ENCODE results near the gene HTRA2.
A peak's percentile ranks its signal among the peaks of the same experiment; 100 is the strongest.
"Not testable (repeated sequence)": the region's sequence is repeated elsewhere in the genome, so short reads cannot be mapped to it uniquely, and the experiment has no call there.

HTRA2 gene

DNA sequence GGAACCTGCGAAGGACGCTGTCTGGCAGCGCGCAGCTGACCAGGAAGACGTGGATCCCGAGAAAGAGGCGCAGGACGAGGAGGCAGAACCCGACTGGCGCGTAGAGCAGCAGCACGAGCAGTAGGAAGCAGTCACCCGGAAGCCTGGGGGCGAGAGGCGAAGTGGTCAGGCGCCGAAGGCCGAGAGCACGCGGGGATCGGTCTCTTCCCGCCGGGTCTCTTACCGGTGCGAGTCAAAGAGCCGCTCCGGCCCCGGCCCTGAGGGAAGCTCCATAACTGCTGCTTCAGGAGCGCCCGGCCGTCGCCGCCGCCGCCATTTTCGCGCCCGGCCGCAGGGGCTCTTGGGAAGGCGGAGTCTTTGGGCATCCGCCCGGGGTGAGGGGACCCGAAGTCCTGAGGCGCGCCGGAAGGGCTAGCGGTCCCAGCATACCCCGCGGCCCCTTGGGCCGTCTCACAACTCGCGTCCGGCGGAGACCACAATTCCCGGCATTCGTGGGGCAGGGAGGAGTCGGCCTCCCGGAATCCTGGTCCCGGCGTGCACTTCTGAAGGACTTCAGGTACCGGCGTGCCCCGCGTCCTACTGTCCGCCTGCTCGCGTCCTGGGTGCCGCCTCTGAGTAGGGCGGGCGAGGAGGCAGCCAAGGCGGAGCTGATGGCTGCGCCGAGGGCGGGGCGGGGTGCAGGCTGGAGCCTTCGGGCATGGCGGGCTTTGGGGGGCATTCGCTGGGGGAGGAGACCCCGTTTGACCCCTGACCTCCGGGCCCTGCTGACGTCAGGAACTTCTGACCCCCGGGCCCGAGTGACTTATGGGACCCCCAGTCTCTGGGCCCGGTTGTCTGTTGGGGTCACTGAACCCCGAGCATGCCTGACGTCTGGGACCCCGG lies at the start of gene HTRA2, which contains the start of gene AUP1:
TSS of gene HTRA2 (plus strand) at position 577 of the 882 bp plus-strand sequence. CDS start at position 651, 74 bp downstream.
TSS of gene AUP1 (minus strand) at position 350 of the 882 bp plus-strand sequence. CDS start at position 273, 77 bp downstream.
- DNase-seq (ENCODE audit: low read depth in 2 of 2) = peak; percentile 97 to 98

- no peak for DNase-seq (ENCODE audit: low read depth in 2 of 2)
Measured at GRCh38 chr2:74481431-74481830, 48.3 kb upstream of the HTRA2 start.

- DNase-seq (ENCODE audit: low read depth in 2 of 2) = no peak
Measured at GRCh38 chr2:74481961-74482800, 47.6 kb upstream of the HTRA2 start.

DNA sequence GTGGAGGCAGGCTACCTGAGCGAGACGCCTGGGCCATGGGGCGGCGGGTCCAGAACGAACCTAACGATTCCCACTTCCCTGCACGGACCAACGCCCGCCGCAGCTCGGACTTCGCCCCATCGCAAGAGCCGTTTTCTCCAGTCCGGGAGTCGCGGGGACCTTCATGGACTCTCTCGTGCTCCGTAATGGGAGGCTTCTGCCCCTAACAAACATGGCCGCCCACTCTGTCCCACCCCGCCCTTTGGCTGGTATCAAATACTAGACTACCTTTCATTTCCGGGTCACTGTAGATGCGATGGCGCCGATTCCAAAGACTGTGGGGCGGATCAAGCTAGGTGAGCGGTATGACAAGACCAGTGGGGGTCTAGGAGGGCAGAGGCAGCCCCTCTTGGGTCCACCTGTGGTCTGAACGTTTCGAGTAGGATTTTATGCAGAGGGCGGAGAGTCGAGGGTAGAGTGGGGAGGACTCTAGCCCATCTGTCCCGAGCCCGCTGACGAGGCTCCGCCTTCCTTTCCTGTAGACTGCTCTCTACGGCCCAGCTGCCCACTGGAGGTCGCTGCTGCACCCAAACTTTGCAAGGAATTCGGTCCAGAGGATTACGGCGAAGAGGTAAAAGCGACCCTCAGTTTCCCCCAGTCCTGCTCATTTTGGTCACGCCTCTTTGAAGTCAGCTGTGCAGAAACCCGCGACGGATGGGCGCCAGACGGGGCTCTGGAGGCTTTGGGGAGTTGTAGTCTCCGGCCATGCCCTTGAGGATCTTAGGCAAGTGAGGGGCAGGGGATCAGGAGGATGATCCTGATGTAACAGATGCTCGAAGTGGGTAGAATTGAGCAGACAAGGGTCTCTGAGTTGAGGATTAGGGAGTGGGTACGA lies 46.7 kb upstream of the HTRA2 start, which contains the start of the genes CCDC142 and TTC31:
TSS of gene CCDC142 (minus strand) at position 198 of the 874 bp plus-strand sequence. CDS start at position 37, 161 bp downstream.
TSS of gene TTC31 (plus strand) at position 281 of the 874 bp plus-strand sequence. CDS start at position 296, 15 bp downstream.
- DNase-seq (ENCODE audit: low read depth in 2 of 2) = peak; percentile 80 to 84

- not testable (repeated sequence) for DNase-seq (ENCODE audit: low read depth in 2 of 2)
Measured at GRCh38 chr2:74483675-74484164, 46.0 kb upstream of the HTRA2 start.

DNA sequence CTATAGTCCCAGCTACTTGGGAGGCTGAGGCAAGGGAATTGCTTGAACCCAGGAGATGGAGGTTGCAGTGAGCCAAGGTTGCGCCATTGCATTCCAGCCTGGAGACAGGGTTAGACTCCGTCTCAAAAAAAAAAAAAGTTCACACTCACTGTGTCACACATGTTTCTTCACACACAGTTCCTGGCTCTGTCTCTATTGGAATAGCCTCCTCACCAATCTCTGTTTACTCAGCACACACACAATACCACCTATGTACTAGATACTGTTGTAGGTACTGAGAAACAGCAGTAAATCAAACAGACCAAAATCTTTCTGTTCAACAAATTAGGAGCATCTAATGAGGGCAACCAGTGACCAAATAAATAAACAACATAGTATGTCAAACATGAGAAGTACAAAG lies 43.6 kb upstream of the HTRA2 start:
- no peak for DNase-seq (ENCODE audit: low read depth in 2 of 2)

DNA sequence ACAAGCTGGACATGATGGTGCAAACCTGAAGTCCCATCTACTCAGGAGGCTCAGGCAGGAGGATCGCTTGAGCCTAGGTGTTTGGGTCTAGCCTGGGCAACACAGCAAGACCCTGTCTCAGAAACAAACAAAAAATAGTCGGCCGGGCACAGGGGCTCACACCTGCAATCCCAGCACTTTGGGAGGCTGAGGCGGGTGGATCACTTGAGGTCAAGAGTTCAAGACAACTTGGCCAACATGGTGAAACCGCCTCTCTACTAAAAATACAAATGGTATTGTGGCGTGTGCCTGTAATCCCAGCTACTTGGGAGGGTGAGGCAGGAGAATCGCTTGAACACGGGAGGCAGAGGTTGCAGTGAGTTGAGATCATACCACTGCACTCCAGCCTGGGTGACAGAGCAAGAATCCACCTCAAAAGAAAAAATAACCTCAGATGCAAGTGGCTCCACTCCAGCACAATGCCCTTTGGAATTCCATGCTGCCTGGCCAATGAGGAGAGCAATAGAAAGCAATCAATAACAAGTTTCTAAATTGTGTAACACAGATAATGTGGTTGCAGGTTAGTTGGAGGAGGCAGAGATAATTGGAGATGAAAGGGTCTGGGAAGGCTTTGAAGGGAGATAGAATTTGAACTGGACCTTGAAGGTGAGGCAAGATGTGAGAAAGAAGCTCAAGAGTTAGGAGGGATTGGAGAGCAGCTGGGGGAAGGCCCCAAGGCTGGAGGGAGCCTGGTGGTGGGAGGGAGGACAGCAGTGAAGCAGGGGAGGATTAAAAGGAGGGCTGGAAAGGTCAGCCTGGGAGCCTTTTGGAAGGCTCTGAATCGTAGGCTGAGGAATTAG lies 40.9 kb upstream of the HTRA2 start:
- no peak for DNase-seq (ENCODE audit: low read depth in 2 of 2)

- DNase-seq (ENCODE audit: low read depth in 2 of 2) = no peak
Measured at GRCh38 chr2:74489906-74490305, 39.8 kb upstream of the HTRA2 start.

DNA sequence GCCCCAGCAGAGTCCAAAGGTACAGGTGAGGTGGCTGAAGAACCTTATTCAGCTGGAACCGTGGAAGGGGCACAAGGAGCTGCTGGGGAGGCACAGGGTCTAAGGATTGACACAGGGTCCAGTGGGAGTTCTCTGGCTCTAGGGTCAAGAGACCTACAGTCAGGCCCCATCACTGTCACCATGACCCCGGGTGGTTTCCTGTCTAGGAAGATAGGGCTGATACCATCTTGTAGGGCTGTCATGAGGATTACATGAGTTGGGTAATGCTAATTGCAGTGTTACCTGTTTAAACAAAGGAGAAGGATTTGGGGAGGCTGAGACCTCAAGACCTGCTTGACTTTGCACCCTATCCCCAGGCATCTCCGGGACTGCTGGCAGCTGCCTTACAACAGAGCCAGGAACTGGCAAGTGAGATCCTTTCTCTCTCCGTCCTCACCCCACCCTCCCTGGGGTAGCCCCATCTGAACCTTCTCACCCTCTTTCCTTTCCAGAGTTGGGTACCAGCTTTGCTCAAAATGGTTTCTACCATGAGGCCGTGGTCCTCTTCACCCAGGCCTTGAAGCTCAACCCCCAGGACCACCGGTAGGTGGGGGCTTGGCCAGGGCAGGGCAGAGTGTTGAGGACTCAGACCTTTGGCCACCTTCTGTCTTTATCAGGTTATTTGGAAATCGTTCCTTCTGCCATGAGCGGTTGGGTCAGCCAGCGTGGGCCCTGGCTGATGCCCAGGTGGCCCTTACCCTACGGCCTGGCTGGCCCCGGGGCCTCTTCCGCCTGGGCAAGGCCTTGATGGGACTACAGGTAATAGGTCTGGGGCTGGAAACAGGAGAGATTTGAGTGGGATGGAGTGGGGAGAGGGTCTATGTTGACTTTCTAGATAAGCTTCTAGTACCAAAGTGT lies 37.8 kb upstream of the HTRA2 start:
- no peak for DNase-seq (ENCODE audit: low read depth in 2 of 2)

DNA sequence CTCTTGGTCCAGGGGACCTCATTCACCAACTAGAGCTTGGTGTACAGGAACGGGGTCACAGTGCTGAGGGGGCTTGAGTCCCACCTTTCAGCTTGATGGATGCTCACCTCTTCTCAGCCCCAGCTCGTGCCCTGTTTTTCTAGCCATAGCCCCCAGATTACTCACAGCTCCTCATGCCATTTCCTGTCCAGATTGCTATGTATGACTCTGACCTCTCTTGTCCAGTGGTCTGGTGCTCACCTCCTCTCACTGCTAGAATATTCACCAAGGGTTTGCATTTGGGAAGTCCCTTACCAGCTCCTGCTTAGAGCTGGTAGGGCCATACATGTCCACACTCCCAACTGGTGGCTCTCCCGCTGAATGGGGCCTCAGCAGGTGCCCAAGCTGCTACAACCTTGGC lies 36.2 kb upstream of the HTRA2 start:
- no peak for DNase-seq (ENCODE audit: low read depth in 2 of 2)

GRCh38 chr2:74495440-74495839 lies 34.3 kb upstream of the HTRA2 start:
- DNase-seq (ENCODE audit: low read depth in 2 of 2) = no peak

DNA sequence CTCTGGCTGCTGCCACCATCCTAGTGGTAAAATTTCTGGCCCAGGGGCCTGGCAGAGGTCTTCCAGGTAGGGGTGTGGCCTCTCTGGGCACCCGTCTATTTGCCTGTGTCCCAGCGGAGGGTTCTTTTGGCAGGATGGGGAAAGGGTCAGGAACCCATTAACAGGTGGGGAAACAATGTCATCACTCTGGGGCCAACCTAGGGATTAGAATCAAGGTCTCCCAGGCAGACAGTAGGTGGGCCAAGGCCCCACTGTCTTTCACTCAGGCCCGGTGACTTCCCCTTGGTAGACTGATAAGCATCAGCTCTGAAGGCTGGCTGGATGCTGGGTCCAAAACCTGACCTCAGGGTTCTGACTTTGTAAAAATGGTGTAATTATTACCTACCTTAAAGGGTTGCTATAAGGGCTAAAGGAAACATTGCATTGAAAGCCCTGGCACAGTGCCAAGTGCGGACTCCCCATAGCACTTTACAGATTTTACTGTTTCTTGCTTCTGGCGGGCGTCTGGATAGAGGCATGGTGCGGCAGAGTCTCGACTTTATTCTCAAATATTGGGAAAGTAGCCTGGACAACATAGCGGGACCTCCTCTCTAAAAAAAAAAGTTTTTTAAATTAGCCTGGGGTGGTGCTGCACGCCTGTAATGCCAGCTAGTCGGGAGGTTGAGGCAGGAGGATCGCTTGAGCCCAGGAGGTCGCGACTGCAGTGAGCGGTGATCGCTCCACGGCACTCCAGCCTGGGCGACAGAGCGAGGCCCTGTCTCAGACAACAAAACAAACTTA lies 32.5 kb upstream of the HTRA2 start:
- no peak for DNase-seq (ENCODE audit: low read depth in 2 of 2)

GRCh38 chr2:74497777-74498499 lies 31.8 kb upstream of the HTRA2 start:
- DNase-seq (ENCODE audit: low read depth in 2 of 2) = no peak

GRCh38 chr2:74498500-74499266 lies 31.1 kb upstream of the HTRA2 start:
- DNase-seq (ENCODE audit: low read depth in 2 of 2) = no peak

GRCh38 chr2:74499267-74499939 lies 30.3 kb upstream of the HTRA2 start, which contains the start of gene LBX2:
LBX2 (minus strand) TSS chr2:74499603; CDS start chr2:74499537, 66 bp downstream.
- DNase-seq (ENCODE audit: low read depth in 2 of 2) = no peak

DNA sequence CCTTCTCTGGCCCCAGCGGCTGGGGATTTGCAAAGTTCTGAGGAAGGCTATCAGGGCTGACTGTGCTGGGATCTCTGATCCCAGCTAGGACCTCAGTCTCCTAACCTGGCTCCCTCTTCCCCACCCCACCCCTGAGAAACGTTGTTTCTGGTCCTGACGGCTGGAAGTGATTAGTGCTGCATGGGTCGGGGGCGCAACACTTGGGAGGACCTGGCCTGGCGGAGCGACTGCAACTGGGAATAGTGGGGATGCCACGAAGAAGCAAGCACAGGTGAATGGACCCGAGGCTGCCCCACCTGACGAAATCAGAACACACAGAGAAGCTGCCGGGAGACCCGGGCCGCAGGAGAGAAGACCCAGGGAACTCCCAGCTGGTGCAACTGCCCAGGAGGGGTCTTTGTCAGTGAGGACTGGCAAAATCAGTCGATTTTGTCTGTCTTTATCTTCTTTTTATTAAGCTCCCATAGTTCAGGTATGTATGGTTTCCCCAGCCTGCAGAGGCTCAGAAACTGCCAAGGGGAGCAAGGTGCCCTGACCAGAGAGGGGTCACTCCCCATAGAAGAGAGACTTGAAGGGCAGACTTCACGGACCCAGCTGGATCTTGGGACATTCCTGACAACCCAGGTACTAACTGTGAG lies 29.7 kb upstream of the HTRA2 start:
- no peak for DNase-seq (ENCODE audit: low read depth in 2 of 2)
